Activated T-helper 9 cell treated with anti-CD3 and anti-CD28 coated beads, Interleukin-2, amount 50 U/mL, for 16 hours (primary cell): ENCODE data around the gene PTH2.
"Not testable (repeated sequence)": the region's sequence is repeated elsewhere in the genome, so short reads cannot be mapped to it uniquely, and the experiment has no call there.

Source experiments
- DNase-seq: peaks from one replicate; pipeline ENCODE4 v3.0.0-alpha.2; 2020; ENCODE audit warnings: low read depth

PTH2 gene

GRCh38 chr19:49423071-49423984 lies at the start of gene PTH2:
Gene PTH2 (minus strand): TSS chr19:49423441. CDS start chr19:49423339, 102 bp downstream.
- no peak for DNase-seq

- no peak for DNase-seq
These were observed 49.7 kb upstream of the PTH2 start for GRCh38 chr19:49472936-49473335.

GRCh38 chr19:49470615-49470978 lies 47.4 kb upstream of the PTH2 start:
- DNase-seq: no peak

- peak; percentile 64 for DNase-seq
These were observed 46.8 kb upstream of the PTH2 start for GRCh38 chr19:49469828-49470614.

- peak; percentile 57 for DNase-seq
These were observed 45.7 kb upstream of the PTH2 start for GRCh38 chr19:49468746-49469447.

GRCh38 chr19:49468199-49468598 lies 45.0 kb upstream of the PTH2 start:
- no peak for DNase-seq

GRCh38 chr19:49465371-49465770 lies 42.1 kb upstream of the PTH2 start:
- no peak for DNase-seq

- DNase-seq: no peak
These were observed 40.9 kb upstream of the PTH2 start for GRCh38 chr19:49463960-49464740.

- no peak for DNase-seq
These were observed 39.3 kb upstream of the PTH2 start for GRCh38 chr19:49462492-49462891.

- no peak for DNase-seq
These were observed 38.4 kb upstream of the PTH2 start for GRCh38 chr19:49461656-49462055.

- not testable (repeated sequence) for DNase-seq
These were observed 37.9 kb upstream of the PTH2 start for GRCh38 chr19:49461130-49461529.

GRCh38 chr19:49459388-49459787 lies 36.1 kb upstream of the PTH2 start:
- DNase-seq: no peak

- DNase-seq: no peak
These were observed 35.3 kb upstream of the PTH2 start for GRCh38 chr19:49458567-49458903.

- DNase-seq: no peak
These were observed 33.1 kb upstream of the PTH2 start for GRCh38 chr19:49456326-49456725.

- DNase-seq: no peak
These were observed 32.5 kb upstream of the PTH2 start for GRCh38 chr19:49455773-49456172.

- no peak for DNase-seq
These were observed 30.6 kb upstream of the PTH2 start for GRCh38 chr19:49453757-49454240.

GRCh38 chr19:49453013-49453756 lies 29.9 kb upstream of the PTH2 start, which contains the start of gene ALDH16A1:
Gene ALDH16A1 (plus strand): TSS chr19:49453225. CDS start chr19:49453332, 107 bp downstream.
- peak; percentile 97 for DNase-seq

- DNase-seq: peak; percentile 89
These were observed 28.4 kb upstream of the PTH2 start, which contains the start of gene PIH1D1 for GRCh38 chr19:49451430-49452181. Gene PIH1D1 (minus strand): TSS chr19:49451814. CDS start chr19:49451574, 240 bp downstream.

GRCh38 chr19:49450405-49450804 lies 27.2 kb upstream of the PTH2 start:
- DNase-seq: no peak

GRCh38 chr19:49448432-49448786 lies 25.2 kb upstream of the PTH2 start:
- DNase-seq: no peak
